Measurements from ENCODE around the gene SCN3A.

The SCN3A gene

DNA sequence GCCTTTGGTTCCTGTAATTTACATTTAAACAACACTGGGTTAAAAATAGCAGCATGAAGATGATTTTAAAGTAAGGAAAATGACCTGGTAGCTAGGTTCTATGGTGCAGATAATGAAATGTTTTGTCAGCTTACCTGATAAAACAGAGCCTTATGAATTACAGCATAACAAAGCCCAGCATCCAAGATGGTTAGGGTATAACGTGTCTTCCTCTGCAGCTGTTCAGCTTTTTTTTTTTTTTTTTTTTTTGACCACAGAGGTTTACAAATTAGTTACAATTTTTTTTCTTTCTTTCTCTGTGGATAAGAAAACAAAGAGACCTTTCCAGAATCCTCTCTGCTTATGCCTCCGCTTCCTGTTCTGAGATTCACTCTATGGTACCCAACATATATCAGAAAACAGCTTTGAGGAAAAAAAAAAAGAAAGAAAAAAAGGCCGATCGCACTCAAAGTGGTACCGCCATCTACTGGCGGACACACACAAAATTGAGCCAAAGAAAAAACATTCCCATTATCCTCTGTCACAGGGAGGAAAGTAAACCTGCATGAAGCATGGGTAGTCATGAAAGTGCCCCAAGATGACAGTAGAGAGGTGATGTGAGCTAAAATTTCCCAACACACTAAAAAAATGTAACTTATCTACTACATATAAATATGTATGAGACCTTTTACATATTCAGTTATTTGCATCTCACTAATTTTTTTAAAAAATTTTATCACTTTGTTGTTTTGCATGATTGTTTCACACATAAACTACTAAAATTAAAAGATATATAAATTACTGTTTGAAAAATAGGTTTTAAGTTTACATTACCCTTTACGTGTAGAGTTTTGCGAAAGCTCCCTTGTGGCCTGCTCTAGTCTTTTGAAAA is at the start of gene SCN3A:
SCN3A (minus strand) TSS at position 362 of the 871 bp plus-strand sequence. CDS start 27,656 bp downstream, outside the sequence.
- TF ChIP-seq, protein P1, sequence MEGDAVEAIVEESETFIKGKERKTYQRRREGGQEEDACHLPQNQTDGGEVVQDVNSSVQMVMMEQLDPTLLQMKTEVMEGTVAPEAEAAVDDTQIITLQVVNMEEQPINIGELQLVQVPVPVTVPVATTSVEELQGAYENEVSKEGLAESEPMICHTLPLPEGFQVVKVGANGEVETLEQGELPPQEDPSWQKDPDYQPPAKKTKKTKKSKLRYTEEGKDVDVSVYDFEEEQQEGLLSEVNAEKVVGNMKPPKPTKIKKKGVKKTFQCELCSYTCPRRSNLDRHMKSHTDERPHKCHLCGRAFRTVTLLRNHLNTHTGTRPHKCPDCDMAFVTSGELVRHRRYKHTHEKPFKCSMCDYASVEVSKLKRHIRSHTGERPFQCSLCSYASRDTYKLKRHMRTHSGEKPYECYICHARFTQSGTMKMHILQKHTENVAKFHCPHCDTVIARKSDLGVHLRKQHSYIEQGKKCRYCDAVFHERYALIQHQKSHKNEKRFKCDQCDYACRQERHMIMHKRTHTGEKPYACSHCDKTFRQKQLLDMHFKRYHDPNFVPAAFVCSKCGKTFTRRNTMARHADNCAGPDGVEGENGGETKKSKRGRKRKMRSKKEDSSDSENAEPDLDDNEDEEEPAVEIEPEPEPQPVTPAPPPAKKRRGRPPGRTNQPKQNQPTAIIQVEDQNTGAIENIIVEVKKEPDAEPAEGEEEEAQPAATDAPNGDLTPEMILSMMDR (conservative IDR thresholded peaks at IDR 0.05), result peak; percentile 86
- TF ChIP-seq ZFX (IDR thresholded peaks at IDR 0.05), result no peak
- no peak within 1 kb of the TSS for H3K27ac ChIP-seq

DNA sequence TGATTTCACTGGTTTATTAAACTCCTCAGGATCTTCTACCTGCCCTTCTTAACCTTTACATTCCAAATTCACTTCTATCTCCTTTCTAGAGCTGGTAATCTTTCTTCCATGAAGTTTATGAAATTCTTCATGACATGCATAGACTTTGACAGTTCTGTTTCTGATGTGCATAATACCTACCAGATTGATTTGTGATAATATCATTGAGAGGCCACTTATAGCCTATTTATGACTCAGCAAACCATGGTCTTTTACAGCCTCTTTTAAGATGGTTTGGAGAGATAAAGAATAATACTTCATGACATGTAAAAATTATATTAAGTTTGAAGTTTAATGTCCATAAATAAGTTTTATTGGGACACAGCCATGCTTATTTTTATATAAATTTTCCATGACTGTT is 49.3 kb upstream of the SCN3A start:
- TF ChIP-seq ZFX (IDR thresholded peaks at IDR 0.05), result no peak
- TF ChIP-seq, protein P1 (conservative IDR thresholded peaks at IDR 0.05), result no peak
- H3K27ac ChIP-seq, result no peak overlapping the region

- no peak overlapping the region for H3K27ac ChIP-seq
- TF ChIP-seq ZFX (IDR thresholded peaks at IDR 0.05), result no peak
- TF ChIP-seq, protein P1 (conservative IDR thresholded peaks at IDR 0.05), result no peak
Measured at GRCh38 chr2:165251366-165251765, 47.5 kb upstream of the SCN3A start.

DNA sequence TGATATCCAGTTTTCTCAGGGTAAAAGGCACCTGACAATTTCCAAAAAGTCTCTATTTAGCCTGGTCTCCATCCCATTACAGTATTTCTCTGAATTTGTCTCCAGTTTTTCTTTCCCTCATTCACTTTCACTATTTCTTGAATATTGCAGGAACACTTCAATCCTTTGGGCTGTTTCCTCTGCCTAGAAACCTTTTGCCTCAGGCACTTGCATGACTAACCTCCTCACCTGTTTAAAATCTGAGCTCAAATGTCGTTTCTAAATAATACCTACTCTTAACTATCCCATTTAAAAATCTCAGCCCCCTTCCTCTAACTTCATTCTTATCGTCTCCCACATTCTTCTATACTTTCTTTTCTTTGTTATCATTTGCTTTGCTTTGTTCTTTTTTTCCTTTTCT is 44.4 kb upstream of the SCN3A start:
- TF ChIP-seq ZFX (IDR thresholded peaks at IDR 0.05), result no peak
- TF ChIP-seq, protein P1 (conservative IDR thresholded peaks at IDR 0.05), result no peak
- no peak overlapping the region for H3K27ac ChIP-seq

DNA sequence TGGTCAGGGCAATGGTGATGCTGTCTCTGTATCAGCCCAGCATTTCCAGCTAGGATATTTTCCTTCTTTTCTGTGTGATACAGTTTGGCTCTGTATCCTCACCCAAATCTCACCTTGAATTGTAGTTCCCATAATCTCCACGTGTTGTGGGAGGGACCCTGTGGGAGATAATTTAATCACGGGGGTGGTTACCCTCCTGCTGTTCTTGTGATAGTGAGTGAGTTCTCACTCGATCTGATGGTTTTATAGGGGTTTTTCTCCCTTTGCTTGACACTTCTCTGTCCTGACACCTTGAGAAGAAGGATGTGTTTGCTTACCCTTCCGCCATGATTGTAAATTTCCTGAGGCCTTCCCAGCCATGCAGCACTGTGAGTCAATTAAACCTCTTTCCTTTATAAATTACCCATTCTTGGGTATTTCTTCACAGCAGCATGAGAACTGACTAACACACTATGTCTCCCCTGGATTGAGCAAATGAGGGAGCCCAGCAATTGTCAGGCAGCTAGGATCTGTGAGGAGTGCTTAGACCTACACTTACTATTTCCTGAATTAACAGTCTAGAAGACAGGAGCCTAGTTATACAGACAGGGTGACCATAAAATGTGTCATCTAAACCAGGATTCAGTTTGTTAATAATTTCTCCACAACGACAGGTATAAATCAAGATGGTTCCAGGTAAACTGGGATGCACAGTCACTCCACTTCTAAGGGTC is 41.4 kb upstream of the SCN3A start:
- H3K27ac ChIP-seq, result no peak overlapping the region
- TF ChIP-seq ZFX (IDR thresholded peaks at IDR 0.05), result no peak
- TF ChIP-seq, protein P1 (conservative IDR thresholded peaks at IDR 0.05), result no peak

DNA sequence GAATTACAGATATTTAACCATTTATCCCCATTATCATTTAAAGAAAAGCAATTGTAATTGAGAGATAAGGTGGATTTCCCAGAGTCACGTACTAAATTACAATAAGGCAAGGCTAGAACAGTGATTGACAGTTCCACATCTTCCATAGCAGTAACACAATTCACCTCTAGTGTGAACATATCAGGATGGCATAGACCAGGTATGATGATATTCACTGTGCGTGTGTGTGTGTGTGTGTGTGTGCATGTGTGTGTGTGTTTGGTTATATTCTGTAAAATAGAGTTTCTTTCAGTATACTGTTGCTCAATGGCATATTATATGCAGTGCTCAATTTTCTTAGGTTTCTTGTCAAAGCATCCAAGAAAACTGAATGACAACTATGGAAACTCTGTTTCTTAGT is 37.1 kb upstream of the SCN3A start:
- no peak overlapping the region for H3K27ac ChIP-seq
- TF ChIP-seq ZFX (IDR thresholded peaks at IDR 0.05), result no peak
- TF ChIP-seq, protein P1 (conservative IDR thresholded peaks at IDR 0.05), result no peak

Data from C4-2B (cell line).